Mesodermal cell (in vitro differentiated cells): ENCODE measurements around the gene ST6GAL1.

ENCODE experiments used
- H3K27ac ChIP-seq: 2 replicates; pipeline ENCODE4 v1.7.0; 2013; ENCODE audit warnings: mild to moderate bottlenecking, low read depth, low read length, moderate library complexity; ENCODE audit not compliant: severe bottlenecking
- H3K36me3 ChIP-seq: 2 replicates; pipeline ENCODE4 v1.7.1; 2013; ENCODE audit warnings: mild to moderate bottlenecking, low read length, moderate library complexity; ENCODE audit not compliant: control insufficient read depth, insufficient read depth
- H3K4me1 ChIP-seq: one replicate; pipeline ENCODE4 v1.7.1; 2013; ENCODE audit warnings: mild to moderate bottlenecking, low read length; ENCODE audit not compliant: insufficient read depth, control insufficient read depth, poor library complexity, severe bottlenecking
- H3K4me3 ChIP-seq: 2 replicates; pipeline ENCODE4 v1.7.0; 2013; ENCODE audit warnings: low read length, control low read depth, mild to moderate bottlenecking; ENCODE audit not compliant: insufficient read depth, poor library complexity, severe bottlenecking; ENCODE audit errors: extremely low read depth
- H3K9me3 ChIP-seq: 2 replicates; pipeline ENCODE4 v1.7.1; 2013; ENCODE audit warnings: mild to moderate bottlenecking, low read length, moderate library complexity; ENCODE audit not compliant: control insufficient read depth
- WGBS, 2 experiments: methylation state at CpG; one replicate each; pipeline ENCODE4 v1.1.5; 2013; ENCODE audit warnings: missing lambda C conversion rate in 2 of 2; ENCODE audit not compliant: insufficient coverage in 2 of 2; 5-methylcytosine and 5-hydroxymethylcytosine counted together

The ST6GAL1 gene

GRCh38 chr3:187066228-187066995 lies 136.1 kb downstream of the ST6GAL1 start:
- peaks cover 41% of the 10 kb centered on the region for H3K36me3 ChIP-seq
- peaks cover 20% of the 10 kb centered on the region for H3K4me1 ChIP-seq
- no peaks in the 10 kb centered on the region for H3K9me3 ChIP-seq
- H3K27ac ChIP-seq, result no peak overlapping the region
- WGBS, 2 experiments, result 58 to 100% methylated on average over 2 to 4 of the region's 7 CpGs
- H3K4me3 ChIP-seq, result no peak overlapping the region

- H3K9me3 ChIP-seq, result no peaks in the 10 kb centered on the region
- WGBS, 2 experiments, result 88 to 100% methylated on average over 2 to 3 of the region's 5 CpGs
These were observed 138.5 kb downstream of the ST6GAL1 start for GRCh38 chr3:187068787-187069186.

GRCh38 chr3:187069857-187070516 lies 139.7 kb downstream of the ST6GAL1 start:
- no peak overlapping the region for H3K27ac ChIP-seq
- peaks cover 58% of the 10 kb centered on the region for H3K36me3 ChIP-seq
- 95 to 97% methylated on average over 3 to 6 of the region's 7 CpGs for WGBS, 2 experiments

More at GRCh38 chr3:187068787-187069186, 138.5 kb downstream of the ST6GAL1 start:
- H3K36me3 ChIP-seq, result peaks cover 48% of the 10 kb centered on the region
- peaks cover 7% of the 10 kb centered on the region for H3K4me1 ChIP-seq
- no peak overlapping the region for H3K4me3 ChIP-seq
- no peak overlapping the region for H3K27ac ChIP-seq

GRCh38 chr3:187072102-187072501 lies 141.8 kb downstream of the ST6GAL1 start:
- Histone ChIP-seq H3K36me3 (peaks cover 60% of the 10 kb centered on the region), H3K4me3 (no peak overlapping the region), H3K9me3 (no peaks in the 10 kb centered on the region)

More at GRCh38 chr3:187069857-187070516, 139.7 kb downstream of the ST6GAL1 start:
- no peaks in the 10 kb centered on the region for H3K4me1 ChIP-seq
- no peak overlapping the region for H3K4me3 ChIP-seq
- H3K9me3 ChIP-seq, result no peaks in the 10 kb centered on the region

GRCh38 chr3:187072511-187072910 lies 142.2 kb downstream of the ST6GAL1 start:
- Histone ChIP-seq H3K4me3 (no peak overlapping the region), H3K27ac (no peak overlapping the region), H3K4me1 (no peaks in the 10 kb centered on the region), H3K36me3 (peaks cover 60% of the 10 kb centered on the region), H3K9me3 (no peaks in the 10 kb centered on the region)
- 79 to 91% methylated on average over 3 to 4 of the region's 5 CpGs for WGBS, 2 experiments

More at GRCh38 chr3:187072102-187072501, 141.8 kb downstream of the ST6GAL1 start:
- H3K4me1 ChIP-seq, result no peaks in the 10 kb centered on the region
- WGBS, 2 experiments, result 88 to 100% methylated on average over 1 to 3 of the region's 3 CpGs
- H3K27ac ChIP-seq, result no peak overlapping the region

- H3K9me3 ChIP-seq, result no peaks in the 10 kb centered on the region
- peaks cover 63% of the 10 kb centered on the region for H3K36me3 ChIP-seq
- H3K4me1 ChIP-seq, result no peaks in the 10 kb centered on the region
- no peak overlapping the region for H3K4me3 ChIP-seq
- H3K27ac ChIP-seq, result no peak overlapping the region
- WGBS, 2 experiments, result 93 to 95% methylated on average over 5 of the region's 5 CpGs
These were observed 143.3 kb downstream of the ST6GAL1 start for GRCh38 chr3:187073581-187074098.

- H3K4me1 ChIP-seq, result no peaks in the 10 kb centered on the region
- no peaks in the 10 kb centered on the region for H3K9me3 ChIP-seq
- no peak overlapping the region for H3K4me3 ChIP-seq
- peaks cover 56% of the 10 kb centered on the region for H3K36me3 ChIP-seq
- no peak overlapping the region for H3K27ac ChIP-seq
These were observed 144.5 kb downstream of the ST6GAL1 start for GRCh38 chr3:187074846-187075245.

GRCh38 chr3:187076297-187076696 lies 146.0 kb downstream of the ST6GAL1 start:
- H3K27ac ChIP-seq, result no peak overlapping the region
- H3K4me3 ChIP-seq, result no peak overlapping the region
- WGBS, 2 experiments, result 100% methylated on average over 4 to 6 of the region's 6 CpGs
- no peaks in the 10 kb centered on the region for H3K4me1 ChIP-seq
- H3K9me3 ChIP-seq, result no peaks in the 10 kb centered on the region
- H3K36me3 ChIP-seq, result peaks cover 52% of the 10 kb centered on the region

- no peaks in the 10 kb centered on the region for H3K9me3 ChIP-seq
- no peak overlapping the region for H3K27ac ChIP-seq
- WGBS, 2 experiments, result 100% methylated on average over 1 to 2 of the region's 3 CpGs
- H3K4me1 ChIP-seq, result no peaks in the 10 kb centered on the region
- no peak overlapping the region for H3K4me3 ChIP-seq
- H3K36me3 ChIP-seq, result peaks cover 52% of the 10 kb centered on the region
These were observed 146.8 kb downstream of the ST6GAL1 start for GRCh38 chr3:187077085-187077484.

GRCh38 chr3:187077537-187077936 lies 147.2 kb downstream of the ST6GAL1 start:
- H3K4me1 ChIP-seq, result no peaks in the 10 kb centered on the region
- peaks cover 50% of the 10 kb centered on the region for H3K36me3 ChIP-seq
- WGBS, 2 experiments, result 89 to 92% methylated on average over 3 to 5 of the region's 5 CpGs
- H3K9me3 ChIP-seq, result no peaks in the 10 kb centered on the region
- no peak overlapping the region for H3K27ac ChIP-seq
- H3K4me3 ChIP-seq, result no peak overlapping the region
